ENCODE data around the gene KLHDC7B. TPM values are rescaled to one million over a fixed set of nuclear protein-coding genes. Genes with fewer than 3 reads are reported as not detected.

The KLHDC7B gene
- total RNA-seq, 2 experiments from 2014 or later: 0.25 to 0.46 TPM

GRCh38 chr22:50556703-50557102, 11.0 kb downstream of the KLHDC7B start:
- CTCF ChIA-PET (ENCODE audit: unreplicated experiment): no interaction called here
- intact Hi-C loops (cut with micrococcal nuclease; ENCODE audit: unreplicated experiment): no loop called here
- no peak for TF ChIP-seq CTCF (conservative IDR thresholded peaks at IDR 0.05; ENCODE audit: low read length)
- TF ChIP-seq EZH2phosphoT487 (IDR thresholded peaks at IDR 0.05; ENCODE audit: borderline replicate concordance, low read depth, low read length): no peak

GRCh38 chr22:50560034-50560433, 14.3 kb downstream of the KLHDC7B start:
- no TSS peak for BruUV-seq (replicated peaks)
- intact Hi-C loops (cut with micrococcal nuclease; ENCODE audit: unreplicated experiment): no loop called here
- no peak overlapping the region for H2AFZ ChIP-seq (ENCODE audit: low read length)
- no peak overlapping the region for H3K27ac ChIP-seq (ENCODE audit: low read depth, low read length, poor library complexity, severe bottlenecking)
- no peak overlapping the region for H3K4me2 ChIP-seq (ENCODE audit: low read length)
- TF ChIP-seq CTCF (conservative IDR thresholded peaks at IDR 0.05; ENCODE audit: low read length): no peak
- TF ChIP-seq EZH2phosphoT487 (IDR thresholded peaks at IDR 0.05; ENCODE audit: borderline replicate concordance, low read depth, low read length): no peak
- no peak overlapping the region for H3K4me3 ChIP-seq (ENCODE audit: low read depth, low read length, poor library complexity, severe bottlenecking)
- peaks cover 5% of the 10 kb centered on the region for H3K4me1 ChIP-seq (ENCODE audit: insufficient read depth, low read length, poor library complexity, severe bottlenecking)
- H3K36me3 ChIP-seq (ENCODE audit: insufficient read depth, low read length): no peaks in the 10 kb centered on the region
- no peaks in the 10 kb centered on the region for H3K9me2 ChIP-seq (ENCODE audit: insufficient read depth, low read length)
- H3K79me2 ChIP-seq (ENCODE audit: insufficient read depth, low read depth, low read length): no peaks in the 10 kb centered on the region
- POLR2A ChIA-PET: interaction anchor here (0.7 to 0.9 kb wide), 2 partner anchors 27 to 39 kb away, joined by 3 to 4 read pairs; no protein-coding TSS in a partner anchor
- H3K9me3 ChIP-seq (ENCODE audit: low read length): no peaks in the 10 kb centered on the region
- no peaks in the 10 kb centered on the region for H4K20me1 ChIP-seq (ENCODE audit: insufficient read depth, low read length)
- no peak for DNase-seq (ENCODE audit: low spot score)
- CTCF ChIA-PET (ENCODE audit: unreplicated experiment): no interaction called here

More at GRCh38 chr22:50556703-50557102, 11.0 kb downstream of the KLHDC7B start:
- no peak overlapping the region for H3K27ac ChIP-seq (ENCODE audit: low read depth, low read length, poor library complexity, severe bottlenecking)
- no peaks in the 10 kb centered on the region for H4K20me1 ChIP-seq (ENCODE audit: insufficient read depth, low read length)
- POLR2A ChIA-PET: interaction anchor here (0.6 kb wide), 1 partner anchor 9 kb away, joined by 3 read pairs; no protein-coding TSS in a partner anchor
- H2AFZ ChIP-seq (ENCODE audit: low read length): no peak overlapping the region
- no peaks in the 10 kb centered on the region for H3K4me1 ChIP-seq (ENCODE audit: insufficient read depth, low read length, poor library complexity, severe bottlenecking)
- no peaks in the 10 kb centered on the region for H3K9me3 ChIP-seq (ENCODE audit: low read length)
- no peaks in the 10 kb centered on the region for H3K36me3 ChIP-seq (ENCODE audit: insufficient read depth, low read length)
- no peak overlapping the region for H3K4me2 ChIP-seq (ENCODE audit: low read length)
- no peaks in the 10 kb centered on the region for H3K79me2 ChIP-seq (ENCODE audit: insufficient read depth, low read depth, low read length)
- BruUV-seq (replicated peaks): no TSS peak
- H3K9me2 ChIP-seq (ENCODE audit: insufficient read depth, low read length): no peaks in the 10 kb centered on the region
- H3K4me3 ChIP-seq (ENCODE audit: low read depth, low read length, poor library complexity, severe bottlenecking): no peak overlapping the region
- no peak for DNase-seq (ENCODE audit: low spot score)
